HepG2 (cell line): Measurements from ENCODE around the gene ADGRG4.

Experiments
- CHCHD3 ChIP-seq: sonication (generic); formaldehyde crosslinking; IDR thresholded peaks from 2 replicates; pipeline ENCODE4 v1.8.0; 2022; ENCODE audit warnings: mild to moderate bottlenecking, missing genetic modification reagents, moderate library complexity
- EED ChIP-seq: sonication (generic); formaldehyde crosslinking; IDR thresholded peaks from 2 replicates; pipeline ENCODE4 v1.5.0; 2020; ENCODE audit warnings: mild to moderate bottlenecking, missing genetic modification reagents
- GABPA ChIP-seq, 2 experiments: IDR thresholded peaks; 2 replicates each; pipeline ENCODE4 v1.6.1; 2011 to 2016; ENCODE audit warnings: low read depth in 2 of 2, low read length in 1 of 2, missing biosample characterization in 1 of 2, missing genetic modification characterization in 1 of 2
- HDAC6 ChIP-seq: fragments of 200-600 bp; sonication (generic); IDR thresholded peaks from 2 replicates; pipeline ENCODE4 v1.7.0; 2017; ENCODE audit warnings: mild to moderate bottlenecking, antibody characterized with exemption, low read length, low read depth
- KLF15 ChIP-seq: sonication (generic); formaldehyde crosslinking; IDR thresholded peaks from 2 replicates; pipeline ENCODE4 v1.8.1; 2023; ENCODE audit warnings: borderline replicate concordance, mild to moderate bottlenecking, inconsistent platforms, missing genetic modification reagents, mixed read lengths
- TBP ChIP-seq: sonication (generic); formaldehyde crosslinking; IDR thresholded peaks from 2 replicates; pipeline ENCODE4 v1.5.0; 2020; ENCODE audit warnings: missing genetic modification reagents
- TOE1 ChIP-seq: sonication (generic); formaldehyde crosslinking; IDR thresholded peaks from 2 replicates; pipeline ENCODE4 v1.4.0; 2020; ENCODE audit warnings: mild to moderate bottlenecking, missing genetic modification reagents
- ZNF7 ChIP-seq: IDR thresholded peaks from 2 replicates; pipeline ENCODE4 v1.6.1; 2016; ENCODE audit warnings: missing biosample characterization, missing genetic modification reagents

DNA sequence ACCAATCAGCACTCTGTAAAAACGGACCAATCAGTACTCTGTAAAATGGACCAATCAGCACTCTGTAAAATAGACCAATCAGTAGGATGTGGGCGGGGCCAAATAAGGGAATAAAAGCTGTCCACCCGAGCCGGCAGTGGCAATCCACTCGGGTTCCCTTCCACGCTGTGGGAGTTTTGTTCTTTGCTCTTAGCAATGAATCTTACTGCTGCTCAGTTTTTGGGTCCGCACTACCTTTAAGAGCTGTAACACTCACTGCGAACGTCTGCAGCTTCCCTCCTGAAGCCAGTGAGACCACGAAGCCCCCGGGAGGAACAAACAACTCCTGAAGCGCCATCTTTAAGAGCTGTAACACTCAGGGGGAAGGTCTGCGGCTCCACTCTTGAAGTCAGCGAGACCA lies 120.6 kb downstream of the ADGRG4 start:
- TF ChIP-seq HDAC6, result no peak
- no peak for TF ChIP-seq KLF15
- no peak for TF ChIP-seq EED
- no peak for TF ChIP-seq GABPA (IDR thresholded peaks at IDR 0.05; ENCODE audit: low read depth, low read length)
- TF ChIP-seq GABPA (CRISPR knock-in tag; IDR thresholded peaks at IDR 0.05; ENCODE audit: low read depth), result no peak
- TF ChIP-seq TBP (CRISPR knock-in tag), result no peak
- TF ChIP-seq TOE1 (CRISPR knock-in tag), result no peak
- no peak for TF ChIP-seq CHCHD3 (CRISPR knock-in tag)
- no peak for TF ChIP-seq ZNF7 (CRISPR knock-in tag)
